ENCODE results near the gene PPM1D.
"Not testable (repeated sequence)": the region's sequence is repeated elsewhere in the genome, so short reads cannot be mapped to it uniquely, and the experiment has no call there.

Gene PPM1D

GRCh38 chr17:60593441-60594036 is 6.5 kb upstream of the PPM1D start:
- not testable (repeated sequence) for DNase-seq (ENCODE audit: low read depth)

- not testable (repeated sequence) for DNase-seq (ENCODE audit: low read depth)
These were observed 5.8 kb upstream of the PPM1D start for GRCh38 chr17:60594170-60594569.

- DNase-seq (ENCODE audit: low read depth), result no peak
These were observed 5.3 kb upstream of the PPM1D start for GRCh38 chr17:60594734-60595133.

GRCh38 chr17:60597297-60597696 is 2.7 kb upstream of the PPM1D start:
- DNase-seq (ENCODE audit: low read depth), result no peak

- no peak for DNase-seq (ENCODE audit: low read depth)
These were observed 1.8 kb upstream of the PPM1D start for GRCh38 chr17:60598001-60598736.

- DNase-seq (ENCODE audit: low read depth), result no peak
These were observed 773 bp upstream of the PPM1D start for GRCh38 chr17:60599220-60599619.

GRCh38 chr17:60600490-60601446 is 775 bp downstream of the PPM1D start:
- peak; percentile 81 for DNase-seq (ENCODE audit: low read depth)

GRCh38 chr17:60601447-60602384 is 1.7 kb downstream of the PPM1D start:
- DNase-seq (ENCODE audit: low read depth), result peak; percentile 70

GRCh38 chr17:60602385-60602742 is 2.4 kb downstream of the PPM1D start:
- no peak for DNase-seq (ENCODE audit: low read depth)

- no peak for DNase-seq (ENCODE audit: low read depth)
These were observed 2.9 kb downstream of the PPM1D start for GRCh38 chr17:60602871-60603270.

GRCh38 chr17:60603477-60603876 is 3.5 kb downstream of the PPM1D start:
- not testable (repeated sequence) for DNase-seq (ENCODE audit: low read depth)

- DNase-seq (ENCODE audit: low read depth), result peak; percentile 49
These were observed 4.8 kb downstream of the PPM1D start for GRCh38 chr17:60604686-60605334.

- no peak for DNase-seq (ENCODE audit: low read depth)
These were observed 6.0 kb downstream of the PPM1D start for GRCh38 chr17:60606036-60606435.

- no peak for DNase-seq (ENCODE audit: low read depth)
These were observed 10.5 kb downstream of the PPM1D start for GRCh38 chr17:60610473-60610872.

- not testable (repeated sequence) for DNase-seq (ENCODE audit: low read depth)
These were observed 11.3 kb downstream of the PPM1D start for GRCh38 chr17:60611321-60611720.

GRCh38 chr17:60613325-60613724 is 13.3 kb downstream of the PPM1D start:
- no peak for DNase-seq (ENCODE audit: low read depth)

GRCh38 chr17:60613796-60614195 is 13.8 kb downstream of the PPM1D start:
- DNase-seq (ENCODE audit: low read depth), result not testable (repeated sequence)

- DNase-seq (ENCODE audit: low read depth), result not testable (repeated sequence)
These were observed 14.3 kb downstream of the PPM1D start for GRCh38 chr17:60614247-60614646.

- DNase-seq (ENCODE audit: low read depth), result no peak
These were observed 15.1 kb downstream of the PPM1D start for GRCh38 chr17:60615108-60615507.

- DNase-seq (ENCODE audit: low read depth), result no peak
These were observed 15.8 kb downstream of the PPM1D start for GRCh38 chr17:60615840-60616239.

GRCh38 chr17:60618080-60618479 is 18.1 kb downstream of the PPM1D start:
- no peak for DNase-seq (ENCODE audit: low read depth)
